Measurements from ENCODE around the gene SLC39A11.

The SLC39A11 gene

GRCh38 chr17:72852277-72852938 is 240.1 kb downstream of the SLC39A11 start:
- no peak overlapping the region for H3K27ac ChIP-seq (replicated peaks)
- no peaks in the 10 kb centered on the region for H3K27me3 ChIP-seq (ENCODE audit: insufficient read depth, poor library complexity, severe bottlenecking)
- H3K4me3 ChIP-seq (replicated peaks; ENCODE audit: insufficient read depth, low read length) = no peak overlapping the region
- no peak for DNase-seq (ENCODE audit: low read depth in 1 of 2, low spot score in 1 of 2)
- TF ChIP-seq GABPA (IDR thresholded peaks at IDR 0.05; ENCODE audit: low read depth) (no peak), POLR2AphosphoS5 (IDR thresholded peaks at IDR 0.05; ENCODE audit: low read depth) (no peak), SPI1 (IDR thresholded peaks at IDR 0.05; ENCODE audit: borderline replicate concordance, low read depth) (no peak), REST (IDR thresholded peaks at IDR 0.05; ENCODE audit: insufficient replicate concordance, low read depth) (no peak), CTCF (IDR thresholded peaks at IDR 0.05; ENCODE audit: insufficient read depth, low read length) (no peak)

- H3K4me3 ChIP-seq (replicated peaks; ENCODE audit: insufficient read depth, low read length) = no peak overlapping the region
- no peak for TF ChIP-seq REST (IDR thresholded peaks at IDR 0.05; ENCODE audit: insufficient replicate concordance, low read depth)
- no peak for TF ChIP-seq SPI1 (IDR thresholded peaks at IDR 0.05; ENCODE audit: borderline replicate concordance, low read depth)
- TF ChIP-seq GABPA (IDR thresholded peaks at IDR 0.05; ENCODE audit: low read depth) = no peak
- no peak for TF ChIP-seq CTCF (IDR thresholded peaks at IDR 0.05; ENCODE audit: insufficient read depth, low read length)
- TF ChIP-seq POLR2AphosphoS5 (IDR thresholded peaks at IDR 0.05; ENCODE audit: low read depth) = no peak
- peak in 1 of 2 experiments; percentile 6 for DNase-seq (ENCODE audit: low read depth in 1 of 2, low spot score in 1 of 2)
- H3K27ac ChIP-seq (replicated peaks) = no peak overlapping the region
- no peaks in the 10 kb centered on the region for H3K27me3 ChIP-seq (ENCODE audit: insufficient read depth, poor library complexity, severe bottlenecking)
These were observed 241.9 kb downstream of the SLC39A11 start for GRCh38 chr17:72850410-72851118.

GRCh38 chr17:72846399-72846798 is 246.1 kb downstream of the SLC39A11 start:
- DNase-seq (ENCODE audit: low read depth in 1 of 2, low spot score in 1 of 2) = no peak
- TF ChIP-seq GABPA (IDR thresholded peaks at IDR 0.05; ENCODE audit: low read depth) (no peak), POLR2AphosphoS5 (IDR thresholded peaks at IDR 0.05; ENCODE audit: low read depth) (no peak), REST (IDR thresholded peaks at IDR 0.05; ENCODE audit: insufficient replicate concordance, low read depth) (no peak), CTCF (IDR thresholded peaks at IDR 0.05; ENCODE audit: insufficient read depth, low read length) (no peak), SPI1 (IDR thresholded peaks at IDR 0.05; ENCODE audit: borderline replicate concordance, low read depth) (no peak)
- Histone ChIP-seq H3K27ac (replicated peaks) (no peak overlapping the region), H3K4me3 (replicated peaks; ENCODE audit: insufficient read depth, low read length) (no peak overlapping the region), H3K27me3 (ENCODE audit: insufficient read depth, poor library complexity, severe bottlenecking) (no peaks in the 10 kb centered on the region)

Measured in HL-60 (cell line).